GM06990 (cell line): ENCODE measurements around the gene ELOVL7.
"Not testable (repeated sequence)": the region's sequence is repeated elsewhere in the genome, so short reads cannot be mapped to it uniquely, and the experiment has no call there.

Source experiments
- DNase-seq: peaks from one replicate; pipeline ENCODE4 v3.0.0-alpha.2; 2011; ENCODE audit not compliant: insufficient read length; ENCODE audit errors: extremely low read depth
- H3K27me3 ChIP-seq: replicated peaks from 2 replicates; pipeline ENCODE4 v1.6.0; 2011; ENCODE audit warnings: low read length; ENCODE audit not compliant: control insufficient read depth, insufficient read depth
- H3K36me3 ChIP-seq: 2 replicates; pipeline ENCODE4 v1.5.1; 2011; ENCODE audit warnings: low read length; ENCODE audit not compliant: control insufficient read depth, insufficient read depth
- H3K4me3 ChIP-seq: replicated peaks from 2 replicates; pipeline ENCODE4 v1.5.1; 2011; ENCODE audit warnings: low read depth, mild to moderate bottlenecking, control low read depth, low read length
- TF ChIP-seq, protein P1 (sequence below): IDR thresholded peaks from 2 replicates; pipeline ENCODE4 v1.5.1; 2011; ENCODE audit warnings: low read length, control low read depth, mild to moderate bottlenecking, inconsistent platforms; ENCODE audit not compliant: insufficient read depth, poor library complexity, severe bottlenecking

Gene ELOVL7

DNA sequence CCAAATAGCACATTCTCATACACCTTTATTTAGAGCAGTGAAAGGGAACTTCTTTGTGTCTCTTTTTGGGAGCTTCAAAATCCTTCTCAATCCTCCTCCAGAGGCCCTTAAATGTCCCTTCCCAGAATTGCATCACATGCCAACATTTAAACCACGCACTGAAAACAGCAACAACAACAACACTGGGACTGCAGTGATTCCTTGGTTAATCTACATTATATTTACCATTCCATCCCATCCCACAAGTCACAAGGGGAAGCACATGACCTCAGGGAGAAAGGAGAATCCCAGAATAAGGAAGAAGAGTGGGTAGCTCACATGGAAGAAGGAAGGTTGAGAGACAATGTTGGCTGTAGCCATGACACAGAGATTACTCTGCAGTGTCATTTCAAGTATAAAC lies 41.1 kb downstream of the ELOVL7 start:
- Histone ChIP-seq H3K36me3 (no peaks in the 10 kb centered on the region), H3K4me3 (no peak overlapping the region), H3K27me3 (no peaks in the 10 kb centered on the region)
- TF ChIP-seq, protein P1, sequence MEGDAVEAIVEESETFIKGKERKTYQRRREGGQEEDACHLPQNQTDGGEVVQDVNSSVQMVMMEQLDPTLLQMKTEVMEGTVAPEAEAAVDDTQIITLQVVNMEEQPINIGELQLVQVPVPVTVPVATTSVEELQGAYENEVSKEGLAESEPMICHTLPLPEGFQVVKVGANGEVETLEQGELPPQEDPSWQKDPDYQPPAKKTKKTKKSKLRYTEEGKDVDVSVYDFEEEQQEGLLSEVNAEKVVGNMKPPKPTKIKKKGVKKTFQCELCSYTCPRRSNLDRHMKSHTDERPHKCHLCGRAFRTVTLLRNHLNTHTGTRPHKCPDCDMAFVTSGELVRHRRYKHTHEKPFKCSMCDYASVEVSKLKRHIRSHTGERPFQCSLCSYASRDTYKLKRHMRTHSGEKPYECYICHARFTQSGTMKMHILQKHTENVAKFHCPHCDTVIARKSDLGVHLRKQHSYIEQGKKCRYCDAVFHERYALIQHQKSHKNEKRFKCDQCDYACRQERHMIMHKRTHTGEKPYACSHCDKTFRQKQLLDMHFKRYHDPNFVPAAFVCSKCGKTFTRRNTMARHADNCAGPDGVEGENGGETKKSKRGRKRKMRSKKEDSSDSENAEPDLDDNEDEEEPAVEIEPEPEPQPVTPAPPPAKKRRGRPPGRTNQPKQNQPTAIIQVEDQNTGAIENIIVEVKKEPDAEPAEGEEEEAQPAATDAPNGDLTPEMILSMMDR = no peak
- no peak for DNase-seq

DNA sequence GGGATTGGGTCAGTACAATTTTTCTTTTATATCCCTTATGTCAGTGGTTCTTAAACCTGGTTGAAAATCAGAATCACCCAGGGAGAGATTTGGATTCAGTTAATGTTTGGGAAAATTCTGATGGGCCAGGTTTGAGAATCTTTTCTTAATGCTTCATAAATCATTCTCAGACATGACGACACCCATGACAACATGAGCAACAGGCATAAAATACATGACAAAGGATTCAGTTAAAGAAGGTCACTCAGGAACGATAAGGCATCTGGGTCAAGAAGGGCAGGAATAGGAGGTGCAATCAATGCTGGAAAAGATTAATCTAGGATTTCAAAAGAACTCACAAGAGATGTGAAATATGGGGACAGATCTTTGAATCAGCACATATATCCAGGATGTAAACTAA lies 41.8 kb downstream of the ELOVL7 start:
- TF ChIP-seq, protein P1 = no peak
- DNase-seq = no peak
- H3K27me3 ChIP-seq = no peaks in the 10 kb centered on the region
- no peak overlapping the region for H3K4me3 ChIP-seq
- no peaks in the 10 kb centered on the region for H3K36me3 ChIP-seq

DNA sequence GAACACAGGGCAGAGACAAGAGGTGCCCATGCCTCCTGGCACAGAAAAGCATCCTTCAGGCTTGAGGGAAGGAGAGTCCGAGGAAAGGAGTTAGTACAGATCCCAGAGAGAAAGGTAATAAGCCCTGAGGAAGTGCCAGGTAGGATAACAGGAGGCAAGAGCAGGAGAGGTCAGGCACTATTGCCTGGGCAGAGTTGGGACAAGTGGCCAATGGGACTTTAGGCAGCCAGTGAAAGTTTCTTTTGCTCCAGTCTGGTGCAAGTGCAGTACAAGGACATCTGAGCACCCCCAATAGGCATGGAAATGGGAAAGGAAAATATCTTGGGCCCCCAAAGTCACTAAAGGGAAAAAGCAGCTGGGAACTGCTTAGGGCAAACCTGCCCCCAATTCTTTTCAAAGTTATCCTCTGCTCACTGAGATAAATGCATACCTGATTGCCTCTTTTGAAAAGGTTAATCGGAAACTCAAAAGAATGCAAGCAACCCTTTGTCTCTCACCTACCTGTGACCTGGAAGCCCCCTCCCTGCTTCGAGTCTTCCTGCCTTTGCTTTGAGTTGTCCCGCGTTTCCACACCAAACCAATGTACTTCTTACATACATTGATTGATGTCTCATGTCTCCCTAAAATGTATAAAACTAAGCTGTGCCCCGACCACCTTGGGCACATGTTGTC lies 46.5 kb downstream of the ELOVL7 start:
- no peaks in the 10 kb centered on the region; the same call in 1 of the 2 replicates for H3K27me3 ChIP-seq
- TF ChIP-seq, protein P1 = no peak
- DNase-seq = no peak
- no peak overlapping the region for H3K4me3 ChIP-seq
- no peaks in the 10 kb centered on the region for H3K36me3 ChIP-seq

DNA sequence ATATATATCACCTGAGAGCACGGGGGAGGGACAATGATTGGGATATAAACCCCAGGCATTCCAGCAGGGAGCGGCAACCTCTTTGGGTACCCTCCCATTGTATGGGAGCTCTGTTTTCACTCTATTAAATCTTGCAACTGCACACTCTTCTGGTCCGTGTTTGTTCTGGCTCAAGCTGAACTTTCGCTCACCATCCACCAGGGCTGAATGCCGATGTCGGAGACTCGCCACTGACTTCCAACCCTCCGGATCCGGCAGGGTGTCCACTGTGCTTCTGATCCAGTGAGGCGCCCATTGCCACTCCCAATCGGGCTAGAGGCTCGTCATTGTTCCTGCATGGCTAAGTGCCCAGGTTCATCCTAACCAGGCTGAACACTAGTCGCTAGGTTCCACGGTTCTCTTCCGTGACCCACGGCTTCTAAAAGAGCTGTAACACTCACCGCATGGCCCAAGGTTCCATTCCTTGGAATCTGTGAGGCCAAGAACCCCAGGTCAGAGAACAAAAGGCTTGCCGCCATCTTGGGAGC lies 48.6 kb downstream of the ELOVL7 start:
- H3K27me3 ChIP-seq, H3K36me3 ChIP-seq, DNase-seq, H3K4me3 ChIP-seq: not testable (repeated sequence)

DNA sequence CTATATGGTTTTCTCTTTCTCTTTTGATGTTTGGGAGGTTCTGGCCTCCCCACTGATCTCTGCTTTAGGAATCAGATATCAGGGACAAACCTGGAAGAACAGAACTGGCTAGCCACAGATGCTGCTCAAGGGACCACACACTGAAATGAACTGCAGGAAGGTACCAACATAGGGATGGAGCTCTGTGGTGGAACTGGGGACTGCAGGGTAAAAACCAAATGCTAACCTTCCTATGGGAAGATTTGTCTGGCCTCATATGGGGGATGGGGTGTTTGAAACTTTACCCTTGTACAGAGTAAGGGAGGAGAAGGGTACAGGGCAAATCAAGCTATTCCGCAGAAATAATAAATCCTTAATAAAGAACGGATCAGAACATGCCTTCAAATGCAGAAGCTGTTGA lies 49.4 kb downstream of the ELOVL7 start:
- TF ChIP-seq, protein P1 = no peak
- Histone ChIP-seq H3K4me3 (no peak overlapping the region), H3K36me3 (no peaks in the 10 kb centered on the region), H3K27me3 (no peaks in the 10 kb centered on the region; the same call in 1 of the 2 replicates)
- no peak for DNase-seq

DNA sequence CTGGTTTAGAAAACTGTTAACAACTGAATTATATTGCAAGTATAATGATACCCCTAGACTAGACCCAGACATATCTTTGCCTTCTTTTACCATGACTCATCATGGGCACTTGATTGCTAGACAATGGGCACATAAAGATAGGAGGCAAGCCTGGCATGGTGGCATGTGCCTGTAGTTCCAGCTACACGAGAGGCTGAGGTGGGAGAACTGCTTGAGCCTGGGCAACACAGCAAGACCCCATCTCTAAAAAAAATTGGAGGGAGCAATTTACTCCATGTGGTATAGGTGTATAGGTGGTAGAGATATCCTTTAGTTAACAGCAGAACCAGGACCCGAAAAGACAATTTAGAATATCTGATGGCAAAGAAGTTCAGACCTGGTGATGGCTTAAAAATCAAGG lies 51.6 kb downstream of the ELOVL7 start:
- no peaks in the 10 kb centered on the region for H3K36me3 ChIP-seq
- TF ChIP-seq, protein P1 = no peak

More for the DNA sequence above, 51.6 kb downstream of the ELOVL7 start:
- Histone ChIP-seq H3K4me3 (no peak overlapping the region), H3K27me3 (no peaks in the 10 kb centered on the region; the same call in 1 of the 2 replicates)
- DNase-seq = no peak
